PC-9 (cell line): Measurements from ENCODE around the gene EXT2. TPM values are rescaled to one million over a fixed set of nuclear protein-coding genes. Genes with fewer than 3 reads are reported as not detected.

Source experiments
- BruUV-seq: library from RNA; stranded (reverse); fragments of 400-500 nt; replicated peaks from 2 replicates; lab custom pipeline; 2021; lab: Mats Ljungman, UMichigan
- CTCF ChIA-PET: fragments of 300-600 bp; sonication (Branson Sonifier 250); formaldehyde crosslinking; loops from one replicate; lab custom pipeline; 2022; ENCODE audit warnings: antibody characterized with exemption; lab: Charles Lee
- POLR2A ChIA-PET: fragments of 300-600 bp; sonication (Branson Sonifier 250); formaldehyde crosslinking; loops from one replicate; lab custom pipeline; 2022; ENCODE audit warnings: antibody characterized with exemption; ENCODE audit not compliant: unreplicated experiment; lab: Charles Lee
- DNase-seq, 2 experiments: peaks; one replicate each; pipeline versions ENCODE4 v3.0.0 to v3.0.0-alpha.2; 2015 to 2022; ENCODE audit warnings: mixed read lengths in 1 of 2
- H2AFZ ChIP-seq: fragments of 200-600 bp; sonication (generic); 2 replicates; pipeline ENCODE4 v1.8.1; 2017; ENCODE audit warnings: antibody characterized with exemption
- H3F3A ChIP-seq: fragments of 200-600 bp; sonication (generic); 2 replicates; pipeline ENCODE4 v1.8.1; 2017; ENCODE audit warnings: antibody characterized with exemption, mild to moderate bottlenecking, low read depth; ENCODE audit not compliant: insufficient read depth
- H3K27ac ChIP-seq: fragments of 200-600 bp; sonication (generic); 2 replicates; pipeline ENCODE4 v1.6.1; 2016; ENCODE audit warnings: mixed run types
- H3K27me3 ChIP-seq: fragments of 200-600 bp; sonication (generic); 2 replicates; pipeline ENCODE4 v1.6.1; 2016; ENCODE audit warnings: low read depth, mixed run types; ENCODE audit not compliant: insufficient read depth
- H3K36me3 ChIP-seq: fragments of 200-600 bp; sonication (generic); 2 replicates; pipeline ENCODE4 v1.6.1; 2016; ENCODE audit warnings: low read depth, mixed run types
- H3K4me1 ChIP-seq: fragments of 200-600 bp; sonication (generic); replicated peaks from 2 replicates; pipeline ENCODE4 v1.6.1; 2016; ENCODE audit warnings: mixed run types; ENCODE audit not compliant: insufficient read depth
- H3K4me2 ChIP-seq: fragments of 200-600 bp; sonication (generic); 2 replicates; pipeline ENCODE4 v1.6.1; 2017; ENCODE audit warnings: mixed run types
- H3K4me3 ChIP-seq: fragments of 200-600 bp; sonication (generic); 2 replicates; pipeline ENCODE4 v1.6.1; 2016; ENCODE audit warnings: mixed run types
- H3K79me2 ChIP-seq: fragments of 200-600 bp; sonication (generic); 2 replicates; pipeline ENCODE4 v1.6.1; 2017; ENCODE audit warnings: low read depth, mixed run types
- H3K9me2 ChIP-seq: fragments of 200-600 bp; sonication (generic); 2 replicates; pipeline ENCODE4 v1.8.1; 2017; ENCODE audit warnings: mild to moderate bottlenecking; ENCODE audit not compliant: insufficient read depth
- H3K9me3 ChIP-seq: fragments of 200-600 bp; sonication (generic); 2 replicates; pipeline ENCODE4 v1.8.1; 2016; ENCODE audit warnings: low read depth; ENCODE audit not compliant: insufficient read depth
- H4K20me1 ChIP-seq: fragments of 200-600 bp; sonication (generic); 2 replicates; pipeline ENCODE4 v1.8.1; 2017; ENCODE audit not compliant: insufficient read depth
- EZH2 ChIP-seq: fragments of 200-600 bp; sonication (generic); IDR thresholded peaks from 2 replicates; pipeline ENCODE4 v1.8.0; 2017; ENCODE audit warnings: antibody characterized with exemption, low read depth
- intact Hi-C: fragments of 100-400 bp; cut with micrococcal nuclease; formaldehyde crosslinking; loops from one replicate; pipeline ENCODE4 v1.10.0; 2022; ENCODE audit not compliant: unreplicated experiment
- total RNA-seq: library from RNA; stranded (reverse); gene quantifications from 2 replicates; pipeline ENCODE4 v1.2.3, GENCODE V29; 2021
- TF ChIP-seq, protein P1 (sequence below): fragments of 200-600 bp; sonication (generic); conservative IDR thresholded peaks from 2 replicates; pipeline ENCODE4 v1.6.1; 2017; ENCODE audit warnings: mixed run types, antibody characterized with exemption, mild to moderate bottlenecking, moderate library complexity

EXT2 gene
- total RNA-seq, 1 experiment from 2014 or later = 72.4 TPM

DNA sequence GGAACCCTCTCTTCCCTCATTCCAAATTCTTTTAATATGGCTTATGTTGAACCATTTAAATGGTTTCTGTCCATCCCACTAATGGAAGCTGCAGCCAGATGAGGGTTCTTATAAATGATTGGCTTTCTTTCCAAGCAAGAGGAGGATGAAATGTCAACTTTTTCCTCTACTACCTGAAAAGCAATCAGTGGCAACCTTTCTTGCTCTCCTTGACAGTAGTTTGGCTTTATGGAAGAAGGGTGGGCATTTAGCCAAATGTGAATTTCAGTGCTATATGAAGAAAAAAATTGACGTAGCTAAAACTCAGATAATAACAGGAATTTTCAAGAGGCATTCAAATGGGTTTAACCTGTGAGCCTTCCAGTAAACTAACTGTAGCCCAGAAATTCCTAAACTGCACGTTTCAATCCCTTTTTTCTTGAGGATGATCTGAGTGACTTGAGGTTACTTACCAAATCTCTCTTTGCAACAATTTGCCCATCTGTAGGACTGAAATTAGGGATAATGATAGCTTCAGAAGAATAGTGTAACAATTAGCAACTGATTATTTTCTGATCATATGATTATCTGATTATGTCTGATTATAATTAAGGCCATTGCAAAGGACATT lies 90.9 kb downstream of the EXT2 start:
- Histone ChIP-seq H3K9me3 (peaks cover 20% of the 10 kb centered on the region), H3K4me3 (no peak overlapping the region), H3K27ac (no peak overlapping the region), H2AFZ (no peak overlapping the region), H3K79me2 (no peaks in the 10 kb centered on the region), H3K4me1 (peaks cover 16% of the 10 kb centered on the region), H3F3A (peaks cover 5% of the 10 kb centered on the region; the same call in 1 of the 2 replicates), H3K36me3 (peaks cover 12% of the 10 kb centered on the region; the same call in 1 of the 2 replicates), H3K4me2 (no peak overlapping the region), H3K27me3 (no peaks in the 10 kb centered on the region), H3K9me2 (no peaks in the 10 kb centered on the region), H4K20me1 (no peaks in the 10 kb centered on the region)
- POLR2A ChIA-PET = no interaction called here
- intact Hi-C loops = no loop called here
- DNase-seq = no peak
- CTCF ChIA-PET = no interaction called here
- BruUV-seq = no TSS peak
- no peak for TF ChIP-seq EZH2
- TF ChIP-seq, protein P1, sequence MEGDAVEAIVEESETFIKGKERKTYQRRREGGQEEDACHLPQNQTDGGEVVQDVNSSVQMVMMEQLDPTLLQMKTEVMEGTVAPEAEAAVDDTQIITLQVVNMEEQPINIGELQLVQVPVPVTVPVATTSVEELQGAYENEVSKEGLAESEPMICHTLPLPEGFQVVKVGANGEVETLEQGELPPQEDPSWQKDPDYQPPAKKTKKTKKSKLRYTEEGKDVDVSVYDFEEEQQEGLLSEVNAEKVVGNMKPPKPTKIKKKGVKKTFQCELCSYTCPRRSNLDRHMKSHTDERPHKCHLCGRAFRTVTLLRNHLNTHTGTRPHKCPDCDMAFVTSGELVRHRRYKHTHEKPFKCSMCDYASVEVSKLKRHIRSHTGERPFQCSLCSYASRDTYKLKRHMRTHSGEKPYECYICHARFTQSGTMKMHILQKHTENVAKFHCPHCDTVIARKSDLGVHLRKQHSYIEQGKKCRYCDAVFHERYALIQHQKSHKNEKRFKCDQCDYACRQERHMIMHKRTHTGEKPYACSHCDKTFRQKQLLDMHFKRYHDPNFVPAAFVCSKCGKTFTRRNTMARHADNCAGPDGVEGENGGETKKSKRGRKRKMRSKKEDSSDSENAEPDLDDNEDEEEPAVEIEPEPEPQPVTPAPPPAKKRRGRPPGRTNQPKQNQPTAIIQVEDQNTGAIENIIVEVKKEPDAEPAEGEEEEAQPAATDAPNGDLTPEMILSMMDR = no peak

DNA sequence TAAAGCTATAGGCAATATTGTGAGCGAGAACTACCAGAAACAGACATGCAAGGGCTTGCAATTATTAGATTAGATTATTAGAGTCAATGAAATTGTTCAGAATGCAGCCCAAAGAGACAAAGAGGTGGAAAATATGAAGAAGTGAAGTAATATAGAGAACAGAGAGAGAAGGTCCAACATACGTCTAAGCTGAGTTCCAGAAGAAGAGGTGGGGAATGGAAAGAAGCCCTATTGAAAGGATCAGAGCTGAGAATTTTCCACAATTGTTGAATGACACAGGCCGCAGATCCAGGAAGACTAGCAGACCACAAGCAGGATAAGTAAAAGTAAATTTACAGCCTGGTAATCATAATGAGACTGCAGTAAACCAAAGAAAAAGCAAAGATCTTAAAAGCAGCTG lies 93.2 kb downstream of the EXT2 start:
- H3K4me1 ChIP-seq = peaks cover 16% of the 10 kb centered on the region
- ChIA-PET CTCF (no interaction called here), POLR2A (no interaction called here)
- TF ChIP-seq EZH2 = no peak
- TF ChIP-seq, protein P1 = no peak
- H3K9me2 ChIP-seq = no peaks in the 10 kb centered on the region
- intact Hi-C loops = no loop called here
- no peaks in the 10 kb centered on the region for H3K79me2 ChIP-seq
- H4K20me1 ChIP-seq = no peaks in the 10 kb centered on the region
- H3K9me3 ChIP-seq = peaks cover 20% of the 10 kb centered on the region
- no peak overlapping the region for H3K4me3 ChIP-seq
- no peak for DNase-seq
- no TSS peak for BruUV-seq
- no peak overlapping the region for H3K27ac ChIP-seq
- H3K27me3 ChIP-seq = no peaks in the 10 kb centered on the region
- no peak overlapping the region for H3K4me2 ChIP-seq
- H3F3A ChIP-seq = peaks cover 5% of the 10 kb centered on the region; the same call in 1 of the 2 replicates
- H2AFZ ChIP-seq = no peak overlapping the region
- peaks cover 12% of the 10 kb centered on the region; the same call in 1 of the 2 replicates for H3K36me3 ChIP-seq

DNA sequence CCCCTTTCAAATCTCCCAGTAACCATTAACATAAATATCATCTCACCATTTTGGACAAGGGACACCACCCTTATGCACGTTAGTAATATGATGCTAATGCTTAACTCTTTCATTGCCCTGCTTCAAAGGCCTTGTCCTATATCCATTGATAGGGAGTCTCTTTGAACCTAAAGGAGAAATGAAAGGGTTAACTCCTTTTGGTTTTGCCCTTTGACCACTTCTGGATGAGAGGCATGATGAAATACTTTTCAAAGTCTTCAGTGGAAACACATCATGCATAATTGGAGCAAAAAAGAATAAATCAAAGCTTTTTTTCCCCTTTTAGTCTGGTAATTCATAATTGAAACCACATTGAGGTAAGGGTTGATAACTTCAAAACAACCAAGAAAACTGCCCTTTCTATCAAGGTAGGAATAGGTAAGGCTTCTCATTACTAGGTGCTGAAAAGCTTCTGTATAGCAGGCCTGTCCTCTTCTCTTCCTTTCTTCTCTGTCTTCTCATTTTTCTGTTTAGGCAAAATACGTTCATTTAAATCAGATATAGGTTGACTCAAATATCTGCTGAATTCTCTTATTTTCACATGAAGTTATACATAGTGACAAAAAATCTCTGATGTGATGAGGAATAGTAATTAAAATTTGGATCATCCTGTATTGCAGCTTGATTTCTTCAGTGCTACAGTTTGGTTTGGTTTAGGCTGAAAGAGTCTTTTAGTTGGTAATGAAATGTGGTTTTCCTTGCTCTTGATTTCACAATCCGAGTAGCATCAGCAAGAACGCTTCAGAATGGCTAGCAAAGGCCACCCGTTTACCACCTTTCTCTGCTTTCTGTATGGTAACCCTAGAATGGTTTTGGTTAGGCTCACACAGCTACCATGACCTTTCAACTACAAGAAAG lies 94.8 kb downstream of the EXT2 start:
- Histone ChIP-seq H3K27ac (no peak overlapping the region), H3K27me3 (no peaks in the 10 kb centered on the region), H4K20me1 (no peaks in the 10 kb centered on the region), H3K36me3 (peaks cover 12% of the 10 kb centered on the region; the same call in 1 of the 2 replicates), H2AFZ (no peak overlapping the region), H3K4me1 (peaks cover 16% of the 10 kb centered on the region), H3K79me2 (no peaks in the 10 kb centered on the region), H3K9me2 (no peaks in the 10 kb centered on the region), H3K9me3 (peaks cover 20% of the 10 kb centered on the region), H3K4me2 (no peak overlapping the region), H3F3A (peaks cover 5% of the 10 kb centered on the region; the same call in 1 of the 2 replicates), H3K4me3 (no peak overlapping the region)
- BruUV-seq = no TSS peak
- ChIA-PET CTCF (no interaction called here), POLR2A (no interaction called here)
- no peak for TF ChIP-seq EZH2
- TF ChIP-seq, protein P1 = no peak
- DNase-seq = no peak
- intact Hi-C loops = no loop called here
